Measurements from ENCODE around the gene BCL11A. TPM values are rescaled to one million over a fixed set of nuclear protein-coding genes. Genes with fewer than 3 reads are reported as not detected.

The BCL11A gene
- polyA plus RNA-seq, 1 donor (not counting 4 experiments of a cell fraction or from before 2014, with no cell fraction given), result 5.0 TPM

- dilution Hi-C loops (cut with MboI; ENCODE audit: extremely low pct_ligation_motif_present, low sequenced_read_pairs), result no loop called here
These were observed 16.2 kb upstream of the BCL11A start for GRCh38 chr2:60569680-60570111.

GRCh38 chr2:60567919-60568768 lies 14.7 kb upstream of the BCL11A start:
- DNase-seq (ENCODE audit: low read depth, low spot score) (no peak), FAIRE-seq (peak; percentile 5)
- Histone ChIP-seq H3K9me1 (ENCODE audit: control insufficient read depth, extremely low read depth, insufficient read depth, low read length) (no peaks in the 10 kb centered on the region), H3K4me1 (ENCODE audit: control insufficient read depth, extremely low read depth, insufficient read depth, low read length) (peaks cover 14% of the 10 kb centered on the region), H2AFZ (ENCODE audit: control insufficient read depth, low read length) (no peak overlapping the region), H4K20me1 (ENCODE audit: control insufficient read depth, extremely low read depth, insufficient read depth, low read length) (no peaks in the 10 kb centered on the region), H3K27me3 (ENCODE audit: control insufficient read depth, extremely low read depth, insufficient read depth, low read length) (peaks cover 24% of the 10 kb centered on the region), H3K9me3 (ENCODE audit: control insufficient read depth, low read depth, low read length) (no peaks in the 10 kb centered on the region), H3K79me2 (ENCODE audit: control insufficient read depth, insufficient read depth, low read length) (no peaks in the 10 kb centered on the region), H3K4me2 (ENCODE audit: control insufficient read depth, extremely low read depth, insufficient read depth, low read depth, low read length) (peak overlapping the region; percentile 11), H3K36me3 (ENCODE audit: control insufficient read depth in 2 of 2, extremely low read depth in 1 of 2, insufficient read depth in 2 of 2, low read length in 2 of 2) (no peaks in the 10 kb centered on the region), H3K9ac (ENCODE audit: control insufficient read depth, extremely low read depth, insufficient read depth, low read length) (no peak overlapping the region), H3K4me3 (ENCODE audit: control insufficient read depth in 2 of 3, extremely low read depth in 1 of 3, insufficient read depth in 2 of 3, low read depth in 1 of 3, low read length in 3 of 3) (no peak overlapping the region), H3K27ac (ENCODE audit: control insufficient read depth, insufficient read depth, low read length) (no peak overlapping the region)
- TF ChIP-seq EZH2 (IDR thresholded peaks at IDR 0.05; ENCODE audit: low read length), result no peak
- dilution Hi-C loops (cut with MboI; ENCODE audit: extremely low pct_ligation_motif_present, low sequenced_read_pairs), result no loop called here

More at GRCh38 chr2:60569680-60570111, 16.2 kb upstream of the BCL11A start:
- Histone ChIP-seq H2AFZ (ENCODE audit: control insufficient read depth, low read length) (peak overlapping the region; percentile 46), H3K27me3 (ENCODE audit: control insufficient read depth, extremely low read depth, insufficient read depth, low read length) (peaks cover 24% of the 10 kb centered on the region), H3K9ac (ENCODE audit: control insufficient read depth, extremely low read depth, insufficient read depth, low read length) (peak overlapping the region; percentile 35), H3K36me3 (ENCODE audit: control insufficient read depth in 2 of 2, extremely low read depth in 1 of 2, insufficient read depth in 2 of 2, low read length in 2 of 2) (no peaks in the 10 kb centered on the region), H3K79me2 (ENCODE audit: control insufficient read depth, insufficient read depth, low read length) (no peaks in the 10 kb centered on the region), H3K9me1 (ENCODE audit: control insufficient read depth, extremely low read depth, insufficient read depth, low read length) (no peaks in the 10 kb centered on the region), H3K4me2 (ENCODE audit: control insufficient read depth, extremely low read depth, insufficient read depth, low read depth, low read length) (peak overlapping the region; percentile 83), H3K27ac (ENCODE audit: control insufficient read depth, insufficient read depth, low read length) (no peak overlapping the region), H3K9me3 (ENCODE audit: control insufficient read depth, low read depth, low read length) (no peaks in the 10 kb centered on the region), H3K4me1 (ENCODE audit: control insufficient read depth, extremely low read depth, insufficient read depth, low read length) (peaks cover 14% of the 10 kb centered on the region), H4K20me1 (ENCODE audit: control insufficient read depth, extremely low read depth, insufficient read depth, low read length) (no peaks in the 10 kb centered on the region), H3K4me3 (ENCODE audit: control insufficient read depth in 2 of 3, extremely low read depth in 1 of 3, insufficient read depth in 2 of 3, low read depth in 1 of 3, low read length in 3 of 3) (peak overlapping the region; percentile 19 to 71 (median 62))
- no peak for TF ChIP-seq EZH2 (IDR thresholded peaks at IDR 0.05; ENCODE audit: low read length)
- TF ChIP-seq CTCF (optimal IDR thresholded peaks at IDR 0.05 in 1 of 3, IDR thresholded peaks at IDR 0.05 in 1 of 3, conservative IDR thresholded peaks at IDR 0.05 in 1 of 3; ENCODE audit: extremely low read depth in 1 of 3, insufficient read depth in 2 of 3, low read length in 3 of 3), result no peak
- FAIRE-seq, result no peak
- no peak for DNase-seq (ENCODE audit: low read depth, low spot score)

Measured in keratinocyte (primary cell).